Stimulated activated CD8-positive, alpha-beta memory T cell treated with anti-CD3 and anti-CD28 coated beads, Interleukin-7, amount 100 ng/mL, for 48 hours (primary cell): ENCODE data around the gene ZNF468.
"Not testable (repeated sequence)": the region's sequence is repeated elsewhere in the genome, so short reads cannot be mapped to it uniquely, and the experiment has no call there.

Experiments used
- DNase-seq, 2 donors: peaks; one replicate each; pipeline ENCODE4 v3.0.0-alpha.2; 2020; ENCODE audit warnings: low read depth in 1 of 2; ENCODE audit errors: extremely low read depth in 1 of 2

The ZNF468 gene

GRCh38 chr19:52857378-52858191, at the start of gene ZNF468:
Gene ZNF468 (minus strand): TSS chr19:52857619. CDS start chr19:52854272, 3,347 bp downstream.
- peak; percentile 41 to 53 for DNase-seq

GRCh38 chr19:52904052-52904780, 46.8 kb upstream of the ZNF468 start:
- DNase-seq: not testable (repeated sequence)

GRCh38 chr19:52901842-52902241, 44.4 kb upstream of the ZNF468 start:
- no peak for DNase-seq

- not testable (repeated sequence) for DNase-seq
Observed at GRCh38 chr19:52898596-52898995, 41.2 kb upstream of the ZNF468 start.

- no peak for DNase-seq
Observed at GRCh38 chr19:52898101-52898500, 40.7 kb upstream of the ZNF468 start.

- peak; percentile 70 to 85 for DNase-seq
Observed at GRCh38 chr19:52897138-52897935, 39.9 kb upstream of the ZNF468 start, which contains the start of gene ZNF320. Gene ZNF320 (minus strand): TSS chr19:52897635. CDS start chr19:52890255, 7,380 bp downstream.

- no peak for DNase-seq
Observed at GRCh38 chr19:52896431-52897137, 39.2 kb upstream of the ZNF468 start.

- no peak for DNase-seq
Observed at GRCh38 chr19:52891336-52891735, 33.9 kb upstream of the ZNF468 start.

- no peak for DNase-seq
Observed at GRCh38 chr19:52889931-52890330, 32.5 kb upstream of the ZNF468 start.

- DNase-seq: no peak
Observed at GRCh38 chr19:52889076-52889475, 31.7 kb upstream of the ZNF468 start.

- no peak for DNase-seq
Observed at GRCh38 chr19:52880895-52881389, 23.5 kb upstream of the ZNF468 start.

- DNase-seq: not testable (repeated sequence)
Observed at GRCh38 chr19:52872996-52873395, 15.6 kb upstream of the ZNF468 start.

- no peak for DNase-seq
Observed at GRCh38 chr19:52871466-52871865, 14.0 kb upstream of the ZNF468 start.

GRCh38 chr19:52868031-52868430, 10.6 kb upstream of the ZNF468 start:
- DNase-seq: not testable (repeated sequence)

- not testable (repeated sequence) for DNase-seq
Observed at GRCh38 chr19:52856540-52857377, 660 bp downstream of the ZNF468 start.

GRCh38 chr19:52847352-52847751, 10.1 kb downstream of the ZNF468 start:
- DNase-seq: not testable (repeated sequence)

- DNase-seq: not testable (repeated sequence)
Observed at GRCh38 chr19:52840825-52841465, 16.5 kb downstream of the ZNF468 start.

- DNase-seq: not testable (repeated sequence)
Observed at GRCh38 chr19:52834289-52834688, 23.1 kb downstream of the ZNF468 start.

GRCh38 chr19:52833541-52833940, 23.9 kb downstream of the ZNF468 start:
- not testable (repeated sequence) for DNase-seq
